Neural progenitor cell (in vitro differentiated cells): Measurements from ENCODE around the gene SLC17A2. TPM values are rescaled to one million over a fixed set of nuclear protein-coding genes. Genes with fewer than 3 reads are reported as not detected.
A peak's percentile ranks its signal among the peaks of the same experiment; 100 is the strongest.

Experiments
- DNase-seq: peaks from one replicate; pipeline ENCODE4 v3.0.0-alpha.2; 2016; ENCODE audit warnings: low spot score
- H2AFZ ChIP-seq: fragments of 200-600 bp; sonication (generic); replicated peaks from 2 replicates; pipeline ENCODE4 v1.6.1; 2016; ENCODE audit warnings: antibody characterized with exemption
- H3F3A ChIP-seq: fragments of 200-600 bp; sonication (generic); 2 replicates; pipeline ENCODE4 v1.6.1; 2016; ENCODE audit warnings: antibody characterized with exemption, low read depth
- H3K27ac ChIP-seq: fragments of 200-600 bp; sonication (generic); 2 replicates; pipeline ENCODE4 v1.5.1; 2016; ENCODE audit warnings: mild to moderate bottlenecking
- H3K27me3 ChIP-seq: fragments of 200-600 bp; sonication (generic); 2 replicates; pipeline ENCODE4 v1.6.1; 2016; ENCODE audit warnings: mild to moderate bottlenecking, moderate library complexity
- H3K36me3 ChIP-seq: fragments of 200-600 bp; sonication (generic); 2 replicates; pipeline ENCODE4 v1.5.1; 2016
- H3K4me1 ChIP-seq: fragments of 200-600 bp; sonication (generic); 2 replicates; pipeline ENCODE4 v1.6.1; 2016; ENCODE audit warnings: mixed run types
- H3K4me2 ChIP-seq: fragments of 200-600 bp; sonication (generic); 2 replicates; pipeline ENCODE4 v1.6.1; 2016
- H3K4me3 ChIP-seq: fragments of 200-600 bp; sonication (generic); 2 replicates; pipeline ENCODE4 v1.5.1; 2016
- H3K79me2 ChIP-seq: fragments of 200-600 bp; sonication (generic); 2 replicates; pipeline ENCODE4 v1.6.1; 2016; ENCODE audit warnings: low read depth
- H3K9ac ChIP-seq: fragments of 200-600 bp; sonication (generic); 2 replicates; pipeline ENCODE4 v1.6.1; 2016
- H3K9me3 ChIP-seq: fragments of 200-600 bp; sonication (generic); 2 replicates; pipeline ENCODE4 v1.5.1; 2016; ENCODE audit warnings: low read depth
- H4K20me1 ChIP-seq: fragments of 200-600 bp; sonication (generic); 2 replicates; pipeline ENCODE4 v1.6.1; 2016; ENCODE audit warnings: low read depth
- H3K27ac Mint-ChIP-seq: 3 replicates; pipeline ENCODE4 v1.8.0; 2021; ENCODE audit warnings: mixed read lengths
- H3K27me3 Mint-ChIP-seq: 2 replicates; pipeline ENCODE4 v1.8.0; 2022; ENCODE audit warnings: low read depth, mild to moderate bottlenecking, inconsistent platforms, moderate library complexity, mixed read lengths; ENCODE audit not compliant: insufficient read depth
- H3K36me3 Mint-ChIP-seq: 3 replicates; pipeline ENCODE4 v1.8.0; 2021; ENCODE audit warnings: mixed read lengths
- H3K4me1 Mint-ChIP-seq: 3 replicates; pipeline ENCODE4 v1.8.0; 2021; ENCODE audit warnings: mixed read lengths
- H3K4me3 Mint-ChIP-seq: 3 replicates; pipeline ENCODE4 v1.8.0; 2021; ENCODE audit warnings: mild to moderate bottlenecking, moderate library complexity, mixed read lengths
- H3K9me3 Mint-ChIP-seq: 3 replicates; pipeline ENCODE4 v1.8.0; 2020; ENCODE audit warnings: mixed read lengths
- CTCF ChIP-seq: fragments of 200-600 bp; sonication (generic); IDR thresholded peaks from 2 replicates; pipeline ENCODE4 v1.5.1; 2017; ENCODE audit warnings: antibody characterized with exemption, mild to moderate bottlenecking
- EZH2 ChIP-seq: fragments of 200-600 bp; sonication (generic); IDR thresholded peaks from 2 replicates; pipeline ENCODE4 v1.6.1; 2017; ENCODE audit warnings: antibody characterized with exemption, mild to moderate bottlenecking, moderate library complexity
- EZH2phosphoT487 ChIP-seq: fragments of 200-600 bp; sonication (generic); IDR thresholded peaks from 2 replicates; pipeline ENCODE4 v1.6.1; 2017; ENCODE audit warnings: antibody characterized with exemption
- total RNA-seq: library from RNA; depleted of rRNA; stranded (reverse); fragments of >200 nt; gene quantifications from 2 replicates; pipeline ENCODE4 v1.2.3, GENCODE V29; 2015; ENCODE audit warnings: low replicate concordance

Gene SLC17A2
- total RNA-seq, 1 donor from 2014 or later = not detected

GRCh38 chr6:25883991-25884390 lies 46.5 kb downstream of the SLC17A2 start:
- no peaks in the 10 kb centered on the region for H3K9me3 Mint-ChIP-seq
- H3K27ac Mint-ChIP-seq = no peak overlapping the region
- Histone ChIP-seq H3K27me3 (peaks cover 12% of the 10 kb centered on the region), H3K27ac (no peak overlapping the region), H4K20me1 (no peaks in the 10 kb centered on the region), H3K36me3 (no peaks in the 10 kb centered on the region), H3K79me2 (no peaks in the 10 kb centered on the region), H3K4me3 (no peak overlapping the region), H3K4me2 (no peak overlapping the region), H2AFZ (no peak overlapping the region), H3F3A (no peaks in the 10 kb centered on the region), H3K9ac (no peak overlapping the region), H3K4me1 (no peaks in the 10 kb centered on the region), H3K9me3 (no peaks in the 10 kb centered on the region)
- H3K4me3 Mint-ChIP-seq = no peak overlapping the region
- TF ChIP-seq EZH2 (no peak), EZH2phosphoT487 (no peak)
- H3K27me3 Mint-ChIP-seq = no peaks in the 10 kb centered on the region
- no peaks in the 10 kb centered on the region for H3K4me1 Mint-ChIP-seq
- no peak for DNase-seq
- no peaks in the 10 kb centered on the region for H3K36me3 Mint-ChIP-seq

- H2AFZ ChIP-seq = no peak overlapping the region
- Mint-ChIP-seq H3K4me3 (no peak overlapping the region), H3K9me3 (no peaks in the 10 kb centered on the region), H3K27ac (no peak overlapping the region), H3K27me3 (no peaks in the 10 kb centered on the region), H3K36me3 (no peaks in the 10 kb centered on the region), H3K4me1 (no peaks in the 10 kb centered on the region)
- H3K79me2 ChIP-seq = no peaks in the 10 kb centered on the region
- H3K4me1 ChIP-seq = no peaks in the 10 kb centered on the region
- DNase-seq = no peak
- no peak overlapping the region for H3K4me2 ChIP-seq
- no peaks in the 10 kb centered on the region for H4K20me1 ChIP-seq
- H3K27ac ChIP-seq = no peak overlapping the region
- no peak overlapping the region for H3K9ac ChIP-seq
- no peaks in the 10 kb centered on the region for H3K9me3 ChIP-seq
- H3F3A ChIP-seq = no peaks in the 10 kb centered on the region
- peaks cover 12% of the 10 kb centered on the region for H3K27me3 ChIP-seq
- H3K36me3 ChIP-seq = no peaks in the 10 kb centered on the region
- H3K4me3 ChIP-seq = no peak overlapping the region
- no peak for TF ChIP-seq CTCF
Measured at GRCh38 chr6:25883536-25883935, 47.0 kb downstream of the SLC17A2 start.

GRCh38 chr6:25882051-25882496 lies 48.4 kb downstream of the SLC17A2 start:
- Histone ChIP-seq H3K27ac (no peak overlapping the region), H2AFZ (no peak overlapping the region), H3K9me3 (no peaks in the 10 kb centered on the region), H3K4me3 (peak overlapping the region; percentile 44), H4K20me1 (no peaks in the 10 kb centered on the region), H3K27me3 (peaks cover 12% of the 10 kb centered on the region), H3K4me2 (peak overlapping the region; percentile 62), H3K4me1 (no peaks in the 10 kb centered on the region), H3K36me3 (no peaks in the 10 kb centered on the region), H3F3A (no peaks in the 10 kb centered on the region), H3K79me2 (no peaks in the 10 kb centered on the region), H3K9ac (no peak overlapping the region)
- no peaks in the 10 kb centered on the region for H3K36me3 Mint-ChIP-seq
- no peaks in the 10 kb centered on the region for H3K27me3 Mint-ChIP-seq
- DNase-seq = peak; percentile 51
- no peak overlapping the region for H3K4me3 Mint-ChIP-seq
- no peaks in the 10 kb centered on the region for H3K9me3 Mint-ChIP-seq
- H3K27ac Mint-ChIP-seq = no peak overlapping the region
- TF ChIP-seq EZH2 (no peak), EZH2phosphoT487 (no peak), CTCF (peak; percentile 27)
- no peaks in the 10 kb centered on the region for H3K4me1 Mint-ChIP-seq

- Histone ChIP-seq H3K36me3 (no peaks in the 10 kb centered on the region), H3K9ac (no peak overlapping the region), H4K20me1 (no peaks in the 10 kb centered on the region), H3K4me3 (no peak overlapping the region), H3F3A (no peaks in the 10 kb centered on the region), H3K4me1 (no peaks in the 10 kb centered on the region), H3K9me3 (no peaks in the 10 kb centered on the region), H3K79me2 (no peaks in the 10 kb centered on the region), H3K27me3 (peaks cover 12% of the 10 kb centered on the region), H3K4me2 (no peak overlapping the region), H2AFZ (no peak overlapping the region), H3K27ac (no peak overlapping the region)
- H3K27ac Mint-ChIP-seq = no peak overlapping the region
- no peaks in the 10 kb centered on the region for H3K4me1 Mint-ChIP-seq
- no peak overlapping the region for H3K4me3 Mint-ChIP-seq
- no peaks in the 10 kb centered on the region for H3K9me3 Mint-ChIP-seq
- DNase-seq = no peak
- H3K27me3 Mint-ChIP-seq = no peaks in the 10 kb centered on the region
- TF ChIP-seq EZH2 (no peak), EZH2phosphoT487 (no peak), CTCF (no peak)
- no peaks in the 10 kb centered on the region for H3K36me3 Mint-ChIP-seq
Measured at GRCh38 chr6:25880601-25881000, 49.9 kb downstream of the SLC17A2 start.
